Activated CD8-positive, alpha-beta memory T cell treated with anti-CD3 and anti-CD28 coated beads for 48 hours (primary cell): ENCODE results near the gene LLCFC1.

Experiments
- DNase-seq, 3 experiments: peaks; one replicate each; pipeline ENCODE4 v3.0.0-alpha.2; 2020; ENCODE audit warnings: low read depth in 2 of 3, low spot score in 2 of 3

The LLCFC1 gene

DNA sequence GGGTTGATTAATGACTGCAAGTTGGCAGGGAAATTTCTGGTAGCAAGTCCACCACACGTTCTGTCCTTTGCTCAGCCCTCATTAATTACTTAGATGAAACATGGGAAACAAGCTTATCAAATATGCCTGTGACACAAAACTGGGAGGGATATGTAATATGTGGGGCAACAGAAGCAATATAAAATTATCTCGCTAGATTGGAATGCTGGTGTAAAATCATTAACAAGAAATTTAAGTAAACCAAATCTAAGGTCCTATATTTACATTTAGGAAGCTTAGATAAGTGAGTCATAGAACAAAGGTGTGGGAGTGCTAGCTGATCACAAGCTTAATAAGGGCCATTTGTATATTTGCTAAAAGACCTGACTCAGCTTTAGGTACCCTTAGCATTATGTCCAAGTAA, 29.3 kb upstream of the LLCFC1 start:
- no peak for DNase-seq

DNA sequence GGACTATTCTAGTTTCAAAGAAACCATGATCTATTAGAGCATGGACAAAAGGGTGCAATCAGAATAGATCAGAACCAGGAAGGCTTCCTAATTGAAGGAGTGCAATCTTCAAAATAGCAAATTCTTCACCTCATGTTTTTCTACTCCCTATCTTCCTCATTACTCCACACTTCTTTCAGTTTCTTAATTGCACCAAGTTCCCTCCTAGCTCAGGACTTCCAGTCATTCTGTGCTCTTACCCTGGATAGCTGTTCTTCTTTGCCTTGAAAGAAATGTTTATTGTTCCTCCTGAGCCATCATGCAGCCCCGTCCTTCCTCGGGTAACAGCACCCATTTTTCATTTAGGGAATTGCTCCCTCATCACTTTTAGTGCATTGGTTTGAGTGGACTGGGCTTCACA, 28.8 kb upstream of the LLCFC1 start:
- DNase-seq = no peak

DNA sequence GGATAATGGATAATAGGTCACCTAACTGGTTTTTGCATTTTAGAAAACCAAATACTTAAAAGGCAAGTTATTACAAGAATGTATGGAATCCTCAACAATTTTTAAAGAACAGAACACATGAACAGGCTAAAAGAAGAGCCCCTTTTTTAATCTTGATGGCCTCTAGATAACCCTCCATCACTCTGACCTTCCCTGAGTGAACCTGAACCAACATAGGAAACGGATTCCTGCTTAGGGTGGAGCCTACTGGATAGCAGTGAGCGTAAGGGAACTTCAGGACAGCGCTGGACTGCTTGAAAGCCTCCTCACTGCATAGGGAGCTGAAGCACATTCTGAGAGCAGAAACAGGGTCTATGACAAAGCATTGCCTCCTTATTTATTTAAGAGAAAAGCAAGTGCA, 26.2 kb upstream of the LLCFC1 start:
- DNase-seq = no peak

- DNase-seq = no peak
These were observed 25.7 kb upstream of the LLCFC1 start for GRCh38 chr7:142913566-142913965.

- no peak for DNase-seq
These were observed 25.2 kb upstream of the LLCFC1 start for GRCh38 chr7:142914121-142914520.

GRCh38 chr7:142915315-142915714, 24.0 kb upstream of the LLCFC1 start:
- DNase-seq = no peak

- DNase-seq = no peak
These were observed 22.8 kb upstream of the LLCFC1 start for GRCh38 chr7:142916508-142916907.

- DNase-seq = no peak
These were observed 21.8 kb upstream of the LLCFC1 start for GRCh38 chr7:142917447-142917846.

- DNase-seq = no peak
These were observed 20.4 kb upstream of the LLCFC1 start for GRCh38 chr7:142918901-142919300.

DNA sequence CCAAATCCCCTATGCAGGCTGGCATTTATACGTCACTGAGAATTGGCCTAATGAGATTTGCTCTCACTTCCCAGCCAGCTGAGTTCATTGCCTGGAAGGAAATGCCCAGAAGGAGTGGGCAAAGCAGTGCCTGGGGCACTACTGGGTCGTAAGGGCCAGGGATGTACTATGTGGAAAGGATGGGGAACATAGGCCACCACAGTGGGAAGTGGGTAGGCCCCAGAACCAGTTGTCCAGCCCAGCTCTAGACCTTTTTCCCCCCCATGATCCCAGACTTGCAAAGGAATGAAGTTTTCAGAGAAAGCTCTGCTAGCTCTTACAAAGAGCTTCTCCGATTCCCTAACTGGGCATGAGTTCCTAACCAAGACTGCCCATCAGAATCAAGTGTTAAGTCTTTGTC, 19.6 kb upstream of the LLCFC1 start:
- no peak for DNase-seq

DNA sequence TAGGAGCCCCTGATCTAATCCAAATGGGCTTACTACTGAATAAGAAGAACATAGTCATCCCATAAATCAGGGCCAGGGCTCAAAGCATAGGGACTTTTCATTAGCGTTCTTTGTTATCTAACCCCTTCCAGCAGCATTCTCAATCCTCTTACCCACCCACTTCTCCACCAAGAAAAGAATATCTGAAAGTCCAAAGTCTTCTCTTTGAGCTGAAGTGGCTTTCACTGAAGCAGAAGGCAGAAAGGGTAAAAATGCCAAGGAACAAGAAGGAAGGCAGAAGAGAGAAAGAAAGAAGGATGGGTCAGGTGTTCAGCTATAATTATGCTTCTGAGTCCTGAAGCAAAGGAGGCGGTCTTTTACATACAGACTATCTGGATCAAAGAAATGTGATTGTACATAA, 15.9 kb upstream of the LLCFC1 start:
- no peak for DNase-seq

DNA sequence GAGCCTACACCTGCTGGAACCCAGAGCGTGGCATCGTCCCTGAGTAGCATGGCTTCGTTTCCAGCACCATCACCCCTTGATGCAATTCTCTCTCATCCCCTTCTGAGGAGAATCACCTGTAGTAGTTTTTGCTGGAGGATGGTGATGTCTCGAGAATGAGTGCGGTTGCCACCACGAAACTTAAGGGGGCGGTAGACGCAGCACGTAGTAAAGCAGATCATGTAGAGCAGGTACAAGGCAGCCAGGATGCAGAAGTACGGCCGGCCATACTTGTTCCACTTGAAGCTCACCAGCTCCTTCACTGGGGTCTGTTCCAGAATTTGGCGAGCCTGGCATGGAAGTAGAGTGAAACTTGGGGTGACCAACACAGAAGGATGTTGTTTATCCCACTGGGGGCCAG, 13.9 kb upstream of the LLCFC1 start:
- DNase-seq = no peak

- no peak for DNase-seq
These were observed 12.1 kb upstream of the LLCFC1 start for GRCh38 chr7:142927085-142927745.

DNA sequence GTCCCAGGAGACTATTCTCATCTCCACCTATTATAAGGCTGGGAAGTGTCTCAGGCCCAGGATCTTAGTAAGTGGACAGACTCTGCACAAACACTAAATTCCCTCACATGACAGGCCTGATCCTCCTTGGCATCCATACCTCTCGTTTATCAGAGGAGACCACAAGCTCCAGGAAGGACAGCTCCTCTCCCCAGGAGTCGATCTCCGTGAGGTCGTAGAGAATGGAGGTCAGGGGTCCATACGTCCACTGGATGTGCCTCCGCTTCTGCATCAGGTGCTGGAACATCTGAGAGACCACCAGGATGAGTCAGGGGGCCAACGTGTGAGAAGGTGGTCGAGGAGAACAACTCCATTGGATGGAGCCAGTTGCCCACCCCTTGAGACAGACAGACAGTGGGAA, 11.3 kb upstream of the LLCFC1 start:
- no peak for DNase-seq

GRCh38 chr7:142930126-142930730, 9.1 kb upstream of the LLCFC1 start:
- no peak for DNase-seq

- DNase-seq = no peak
These were observed 6.7 kb upstream of the LLCFC1 start for GRCh38 chr7:142932386-142933091.

DNA sequence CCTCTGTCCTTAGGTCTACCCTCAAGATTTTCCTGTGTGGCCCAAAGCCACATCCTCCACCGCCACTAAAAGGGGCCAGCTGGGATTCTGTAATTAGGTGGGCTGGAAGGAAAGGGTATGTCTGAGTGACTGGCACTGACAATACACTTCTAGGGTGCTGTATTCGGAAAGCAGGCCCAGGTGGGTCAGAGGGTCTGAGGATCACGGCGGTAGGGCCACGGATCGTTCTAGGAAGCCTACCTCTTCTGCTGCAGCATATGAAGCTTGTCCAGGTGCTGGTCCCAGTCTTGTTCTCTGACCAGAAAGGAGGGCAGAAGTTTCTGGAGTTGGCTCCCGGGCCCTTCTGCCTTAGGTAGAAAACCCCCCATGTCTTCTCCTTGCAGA, 6.2 kb upstream of the LLCFC1 start:
- DNase-seq = no peak

- DNase-seq = no peak
These were observed 5.7 kb upstream of the LLCFC1 start, which contains the start of gene TRPV5 for GRCh38 chr7:142933624-142934023. TRPV5 (minus strand) TSS chr7:142933746; CDS start chr7:142933459, 287 bp downstream.

DNA sequence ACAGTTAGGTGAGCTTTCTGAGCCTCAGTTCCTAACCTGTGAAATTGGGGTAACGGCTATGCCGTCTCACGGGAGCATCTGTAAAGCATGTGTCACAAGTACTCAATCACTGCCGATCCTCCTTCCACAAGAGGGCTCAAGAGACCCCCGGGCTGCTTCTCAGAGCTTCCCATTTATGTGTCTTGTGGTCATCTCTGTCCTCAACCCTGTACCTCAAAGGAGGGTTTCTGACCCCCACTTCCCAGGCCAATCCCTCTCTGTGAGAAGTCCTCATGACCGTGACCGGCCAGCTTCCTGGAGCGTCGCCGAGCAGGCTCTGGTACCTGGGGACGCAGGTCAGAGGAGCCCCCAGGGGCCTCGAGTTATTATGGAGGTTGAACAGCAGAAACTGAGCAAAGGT, 5.2 kb upstream of the LLCFC1 start:
- DNase-seq = no peak

DNA sequence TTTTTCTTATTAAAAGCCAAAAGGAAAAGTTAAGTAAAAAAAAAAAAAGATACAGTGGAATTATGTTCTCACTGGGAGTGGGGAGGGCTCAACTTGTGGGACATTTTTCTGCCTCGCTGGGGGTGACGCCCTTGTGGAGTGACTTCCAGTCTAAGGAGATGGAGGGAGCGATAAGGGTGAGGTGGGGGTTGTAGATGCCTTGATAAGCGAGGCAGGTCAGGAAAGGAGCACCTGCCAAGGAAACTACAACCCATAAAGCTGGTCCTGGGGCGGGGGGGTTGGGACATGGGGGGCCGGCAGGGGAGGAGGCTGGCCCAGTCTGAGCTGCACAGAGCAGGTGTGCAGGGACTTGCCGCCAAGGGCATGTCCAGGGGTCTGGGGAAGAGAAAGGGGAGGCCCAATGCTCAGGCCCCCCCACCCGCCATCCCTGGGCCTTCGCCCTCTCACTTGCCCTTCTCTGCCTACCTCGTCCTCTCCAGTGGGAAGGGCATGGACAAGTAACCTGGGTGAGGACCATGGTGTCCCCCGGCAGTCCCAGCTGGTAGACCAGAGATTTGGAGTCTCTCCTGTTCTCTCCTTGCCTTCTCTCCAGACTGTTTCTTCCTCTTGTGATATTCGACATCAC, 3.2 kb upstream of the LLCFC1 start:
- no peak for DNase-seq

DNA sequence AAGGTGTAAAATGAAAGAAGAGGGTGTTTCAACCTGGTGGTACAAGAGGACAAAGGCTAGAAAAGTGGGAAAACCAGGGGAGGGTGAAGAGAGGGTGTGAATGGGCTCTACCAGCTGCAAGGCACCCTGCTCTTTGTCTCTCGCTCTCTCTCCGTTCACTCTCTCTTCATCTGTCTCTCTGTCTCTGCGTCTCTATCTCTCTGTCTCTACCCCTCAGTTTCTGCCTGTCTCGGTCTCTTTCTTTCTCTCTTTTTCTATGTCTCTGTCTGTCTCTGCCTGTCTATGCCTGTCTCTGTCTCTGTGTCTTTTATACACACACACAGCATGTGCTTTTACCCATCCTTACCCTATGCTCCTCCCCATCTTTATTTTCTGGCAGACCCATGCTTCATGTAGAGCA, 673 bp upstream of the LLCFC1 start:
- DNase-seq = no peak

DNA sequence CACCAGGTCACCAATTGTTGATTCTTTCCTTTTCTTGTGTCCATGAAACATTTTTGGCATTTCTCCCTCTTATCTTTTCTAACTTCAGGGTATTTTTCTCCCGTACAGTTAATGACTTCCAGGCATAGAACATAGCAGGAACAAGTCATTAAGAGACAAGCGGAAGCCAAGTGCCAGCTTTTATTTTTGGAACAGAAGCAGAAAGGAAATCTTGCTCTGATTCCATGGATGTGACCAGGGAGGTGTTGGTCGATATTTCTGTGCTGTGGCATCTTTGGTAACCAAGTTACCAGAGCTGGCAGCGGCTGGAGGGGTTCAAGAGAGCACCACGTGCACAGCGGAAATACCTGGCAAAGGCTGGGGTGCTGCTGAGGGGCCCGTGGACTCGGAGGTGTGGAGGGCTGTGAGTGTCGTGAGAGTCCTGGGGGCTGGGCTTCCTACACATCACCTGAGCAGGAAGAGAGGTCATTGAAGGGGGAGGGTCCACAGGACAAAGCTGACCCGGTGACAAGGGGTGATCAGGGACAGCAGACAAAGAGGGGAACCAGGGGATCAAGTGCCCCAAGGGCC, 1.8 kb downstream of the LLCFC1 start:
- no peak for DNase-seq
